K562 (cell line): ENCODE data around the gene CENPH. TPM values are rescaled to one million over a fixed set of nuclear protein-coding genes. Genes with fewer than 3 reads are reported as not detected.
A peak's percentile ranks its signal among the peaks of the same experiment; 100 is the strongest.

ENCODE experiments used
- ASH1L ChIP-seq: fragments of 450-650 bp; IDR thresholded peaks from 2 replicates; pipeline ENCODE4 v1.6.1; 2018; ENCODE audit warnings: borderline replicate concordance, mild to moderate bottlenecking, low read depth; ENCODE audit not compliant: partially characterized antibody
- BCL6 ChIP-seq: fragments of 250-450 bp; sonication (Bioruptor Pico); IDR thresholded peaks from 2 replicates; pipeline ENCODE4 v1.4.0; 2020
- CREB1 ChIP-seq, 2 experiments: sonication (generic) in 1 of 2; formaldehyde crosslinking in 1 of 2; IDR thresholded peaks; 2 replicates each; pipeline versions ENCODE4 v1.6.1 to v1.8.0; 2012 to 2022; ENCODE audit warnings: inconsistent platforms in 1 of 2, mild to moderate bottlenecking in 1 of 2, missing genetic modification reagents in 1 of 2, moderate library complexity in 1 of 2
- ELF2 ChIP-seq: fragments of 250-450 bp; sonication (Bioruptor Pico); IDR thresholded peaks from 2 replicates; pipeline ENCODE4 v1.5.0; 2021; ENCODE audit warnings: mild to moderate bottlenecking
- GMEB1 ChIP-seq: fragments of 250-450 bp; sonication (Bioruptor Pico); IDR thresholded peaks from 2 replicates; pipeline ENCODE4 v1.4.0; 2020; ENCODE audit warnings: mild to moderate bottlenecking
- IFI16 ChIP-seq: fragments of 250-450 bp; sonication (Bioruptor Pico); IDR thresholded peaks from 2 replicates; pipeline ENCODE4 v2.1.2; 2022; ENCODE audit warnings: mild to moderate bottlenecking, inconsistent platforms
- KLF1 ChIP-seq: fragments of 450-650 bp; IDR thresholded peaks from 2 replicates; pipeline ENCODE4 v1.6.1; 2016; ENCODE audit warnings: missing genetic modification characterization, missing compliant biosample characterization
- KLF10 ChIP-seq: fragments of 250-450 bp; sonication (Bioruptor Pico); IDR thresholded peaks from 2 replicates; pipeline ENCODE4 v1.6.1; 2021; ENCODE audit warnings: matching md5 sums
- MTF1 ChIP-seq: fragments of 250-450 bp; sonication (Bioruptor Pico); IDR thresholded peaks from 2 replicates; pipeline ENCODE4 v1.9.0; 2021; ENCODE audit warnings: moderate library complexity, mild to moderate bottlenecking, inconsistent platforms, borderline replicate concordance
- PPARD ChIP-seq: fragments of 250-450 bp; sonication (Bioruptor Pico); IDR thresholded peaks from 2 replicates; pipeline ENCODE4 v1.8.0; 2022; ENCODE audit warnings: inconsistent platforms, mild to moderate bottlenecking, moderate library complexity
- RBM17 ChIP-seq: fragments of 200-400 bp; formaldehyde crosslinking; IDR thresholded peaks from 2 replicates; pipeline ENCODE4 v1.6.1; 2017; ENCODE audit warnings: low read depth, mild to moderate bottlenecking, low read length, borderline replicate concordance
- RFX1 ChIP-seq: fragments of 450-650 bp; IDR thresholded peaks from 2 replicates; pipeline ENCODE4 v1.6.1; 2016; ENCODE audit warnings: mild to moderate bottlenecking, moderate library complexity
- ZC3H8 ChIP-seq: fragments of 450-650 bp; IDR thresholded peaks from 2 replicates; pipeline ENCODE4 v1.6.1; 2017
- ZFP91 ChIP-seq: sonication (generic); formaldehyde crosslinking; IDR thresholded peaks from 2 replicates; pipeline ENCODE4 v1.8.0; 2022; ENCODE audit warnings: mild to moderate bottlenecking, missing genetic modification reagents
- polyA plus RNA-seq, 8 experiments: library from polyadenylated mRNA; depleted of rRNA in 4 of 8; stranded (reverse) in 5 of 8; unstranded in 3 of 8; fragments of >200 nt; fragmentation: Nextera tagmentation in 2 of 8; fragmentation: Illumina TruSeq in 1 of 8; extraction: Ambion mirVana in 2 of 8; extraction: Trizol in 1 of 8; gene quantifications; 2 replicates each; pipeline versions ENCODE4 v1.2.1 to v1.2.3, GENCODE V29; 2011 to 2014; ENCODE audit warnings: inconsistent platforms in 1 of 8, missing spikeins in 1 of 8
- total RNA-seq, 7 experiments: library from RNA; depleted of rRNA in 6 of 7; stranded (reverse); fragments of >200 nt in 6 of 7; fragmentation: Illumina TruSeq in 2 of 7; extraction: Trizol in 2 of 7; gene quantifications; 2 replicates each; pipeline versions ENCODE4 v1.2.1 to v1.2.3, GENCODE V29; 2011 to 2021; ENCODE audit warnings: low replicate concordance in 1 of 7
- TF ChIP-seq, protein P1 (sequence below): IDR thresholded peaks from 2 replicates; pipeline ENCODE4 v1.6.1; 2012; ENCODE audit warnings: low read depth, low read length, improper control_type of control experiment, borderline replicate concordance
- TF ChIP-seq, protein P2 (sequence below): sonication (generic); formaldehyde crosslinking; IDR thresholded peaks from 2 replicates; pipeline ENCODE4 v1.8.0; 2022; ENCODE audit warnings: missing genetic modification reagents, mild to moderate bottlenecking, borderline replicate concordance
- TF ChIP-seq, protein P3 (sequence below): fragments of 450-650 bp; IDR thresholded peaks from 2 replicates; pipeline ENCODE4 v1.6.1; 2018; ENCODE audit not compliant: partially characterized antibody

Gene CENPH
- total and polyA plus RNA-seq, 9 of the 15 experiments (the other 6 are each of a cell fraction or from before 2014, with no cell fraction given): 10.5 to 124 (median 74.9) TPM

DNA sequence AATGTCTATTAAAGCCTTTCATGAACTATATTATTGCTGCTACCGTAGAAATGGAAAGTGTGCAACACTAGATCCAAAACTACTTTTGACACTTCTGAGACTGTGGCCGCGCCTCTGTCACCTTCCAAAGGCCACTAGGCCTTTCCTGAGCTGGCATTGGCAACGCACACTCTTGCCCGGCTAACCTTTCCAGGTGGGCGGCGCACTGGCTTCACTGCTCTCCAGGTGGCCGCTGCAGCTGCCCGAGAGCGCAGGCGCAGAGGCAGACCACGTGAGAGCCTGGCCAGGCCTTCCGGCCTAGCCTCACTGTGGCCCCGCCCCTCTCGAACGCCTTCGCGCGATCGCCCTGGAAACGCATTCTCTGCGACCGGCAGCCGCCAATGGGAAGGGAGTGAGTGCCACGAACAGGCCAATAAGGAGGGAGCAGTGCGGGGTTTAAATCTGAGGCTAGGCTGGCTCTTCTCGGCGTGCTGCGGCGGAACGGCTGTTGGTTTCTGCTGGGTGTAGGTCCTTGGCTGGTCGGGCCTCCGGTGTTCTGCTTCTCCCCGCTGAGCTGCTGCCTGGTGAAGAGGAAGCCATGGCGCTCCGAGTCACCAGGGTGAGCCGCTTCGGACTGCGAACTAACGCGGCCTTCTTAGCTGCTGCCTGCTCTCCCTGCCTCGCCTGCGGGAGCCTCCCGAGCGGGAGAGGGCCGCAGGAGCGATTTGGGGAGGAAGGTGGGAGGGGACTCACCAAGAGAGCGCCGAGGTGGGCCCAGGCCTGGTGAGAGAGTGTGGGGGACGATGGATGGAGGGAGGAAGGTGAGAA is 22.5 kb upstream of the CENPH start, which contains the start of gene CCNB1 (continued):
- TF ChIP-seq RBM17 (no peak), KLF10 (no peak), MTF1 (CRISPR knock-in tag) (no peak), ZFP91 (CRISPR knock-in tag) (no peak), GMEB1 (CRISPR knock-in tag) (no peak), RFX1 (peak; percentile 94), CREB1 (IDR thresholded peaks at IDR 0.05) (peak; percentile 90), CREB1 (CRISPR knock-in tag; IDR thresholded peaks at IDR 0.05) (peak; percentile 84), KLF1 (tag) (no peak), PPARD (CRISPR knock-in tag) (no peak), ZC3H8 (no peak), ASH1L (peak; percentile 91), ELF2 (no peak), IFI16 (CRISPR knock-in tag) (no peak), BCL6 (CRISPR knock-in tag) (no peak)
- TF ChIP-seq, protein P1, sequence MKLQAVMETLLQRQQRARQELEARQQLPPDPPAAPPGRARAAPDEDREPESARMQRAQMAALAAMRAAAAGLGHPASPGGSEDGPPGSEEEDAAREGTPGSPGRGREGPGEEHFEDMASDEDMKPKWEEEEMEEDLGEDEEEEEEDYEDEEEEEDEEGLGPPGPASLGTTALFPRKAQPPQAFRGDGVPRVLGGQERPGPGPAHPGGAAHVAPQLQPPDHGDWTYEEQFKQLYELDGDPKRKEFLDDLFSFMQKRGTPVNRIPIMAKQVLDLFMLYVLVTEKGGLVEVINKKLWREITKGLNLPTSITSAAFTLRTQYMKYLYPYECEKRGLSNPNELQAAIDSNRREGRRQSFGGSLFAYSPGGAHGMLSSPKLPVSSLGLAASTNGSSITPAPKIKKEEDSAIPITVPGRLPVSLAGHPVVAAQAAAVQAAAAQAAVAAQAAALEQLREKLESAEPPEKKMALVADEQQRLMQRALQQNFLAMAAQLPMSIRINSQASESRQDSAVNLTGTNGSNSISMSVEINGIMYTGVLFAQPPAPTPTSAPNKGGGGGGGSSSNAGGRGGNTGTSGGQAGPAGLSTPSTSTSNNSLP: no peak
- TF ChIP-seq, protein P2, sequence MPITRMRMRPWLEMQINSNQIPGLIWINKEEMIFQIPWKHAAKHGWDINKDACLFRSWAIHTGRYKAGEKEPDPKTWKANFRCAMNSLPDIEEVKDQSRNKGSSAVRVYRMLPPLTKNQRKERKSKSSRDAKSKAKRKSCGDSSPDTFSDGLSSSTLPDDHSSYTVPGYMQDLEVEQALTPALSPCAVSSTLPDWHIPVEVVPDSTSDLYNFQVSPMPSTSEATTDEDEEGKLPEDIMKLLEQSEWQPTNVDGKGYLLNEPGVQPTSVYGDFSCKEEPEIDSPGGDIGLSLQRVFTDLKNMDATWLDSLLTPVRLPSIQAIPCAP: no peak
- TF ChIP-seq, protein P3, sequence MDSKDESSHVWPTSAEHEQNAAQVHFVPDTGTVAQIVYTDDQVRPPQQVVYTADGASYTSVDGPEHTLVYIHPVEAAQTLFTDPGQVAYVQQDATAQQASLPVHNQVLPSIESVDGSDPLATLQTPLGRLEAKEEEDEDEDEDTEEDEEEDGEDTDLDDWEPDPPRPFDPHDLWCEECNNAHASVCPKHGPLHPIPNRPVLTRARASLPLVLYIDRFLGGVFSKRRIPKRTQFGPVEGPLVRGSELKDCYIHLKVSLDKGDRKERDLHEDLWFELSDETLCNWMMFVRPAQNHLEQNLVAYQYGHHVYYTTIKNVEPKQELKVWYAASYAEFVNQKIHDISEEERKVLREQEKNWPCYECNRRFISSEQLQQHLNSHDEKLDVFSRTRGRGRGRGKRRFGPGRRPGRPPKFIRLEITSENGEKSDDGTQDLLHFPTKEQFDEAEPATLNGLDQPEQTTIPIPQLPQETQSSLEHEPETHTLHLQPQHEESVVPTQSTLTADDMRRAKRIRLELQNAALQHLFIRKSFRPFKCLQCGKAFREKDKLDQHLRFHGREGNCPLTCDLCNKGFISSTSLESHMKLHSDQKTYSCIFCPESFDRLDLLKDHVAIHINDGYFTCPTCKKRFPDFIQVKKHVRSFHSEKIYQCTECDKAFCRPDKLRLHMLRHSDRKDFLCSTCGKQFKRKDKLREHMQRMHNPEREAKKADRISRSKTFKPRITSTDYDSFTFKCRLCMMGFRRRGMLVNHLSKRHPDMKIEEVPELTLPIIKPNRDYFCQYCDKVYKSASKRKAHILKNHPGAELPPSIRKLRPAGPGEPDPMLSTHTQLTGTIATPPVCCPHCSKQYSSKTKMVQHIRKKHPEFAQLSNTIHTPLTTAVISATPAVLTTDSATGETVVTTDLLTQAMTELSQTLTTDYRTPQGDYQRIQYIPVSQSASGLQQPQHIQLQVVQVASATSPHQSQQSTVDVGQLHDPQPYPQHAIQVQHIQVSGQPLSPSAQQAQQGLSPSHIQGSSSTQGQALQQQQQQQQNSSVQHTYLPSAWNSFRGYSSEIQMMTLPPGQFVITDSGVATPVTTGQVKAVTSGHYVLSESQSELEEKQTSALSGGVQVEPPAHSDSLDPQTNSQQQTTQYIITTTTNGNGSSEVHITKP: no peak
